Esophagus squamous epithelium (tissue), 5 donors: Measurements from ENCODE around the gene SUPT4H1. TPM values are rescaled to one million over a fixed set of nuclear protein-coding genes. Genes with fewer than 3 reads are reported as not detected.

ENCODE experiments used
- DNase-seq: peaks from one replicate; lab custom pipeline; 2025; lab: John Stamatoyannopoulos, UW
- H3K27ac ChIP-seq, 4 donors: fragments of 200-600 bp; sonication (generic); one replicate each; pipeline ENCODE4 v1.5.1; 2016 to 2019; ENCODE audit warnings: mild to moderate bottlenecking in 1 of 4
- H3K27me3 ChIP-seq, 4 donors: fragments of 200-600 bp; sonication (generic); 1 replicate in 3 of 4; 2 replicates in 1 of 4; pipeline versions ENCODE4 v1.5.1 to v1.6.0; 2017 to 2021; ENCODE audit warnings: antibody characterized with exemption in 1 of 4
- H3K36me3 ChIP-seq, 3 donors: fragments of 200-600 bp; sonication (generic); one replicate each; pipeline ENCODE4 v1.5.1; 2016 to 2019
- H3K4me1 ChIP-seq, 3 donors: fragments of 200-600 bp; sonication (generic); one replicate each; pipeline ENCODE4 v1.5.1; 2017 to 2019
- H3K4me3 ChIP-seq, 4 donors: fragments of 200-600 bp; sonication (generic); 1 replicate in 3 of 4; 2 replicates in 1 of 4; pipeline ENCODE4 v1.5.1; 2016 to 2019; ENCODE audit warnings: mild to moderate bottlenecking in 2 of 4, moderate library complexity in 1 of 4
- H3K9me3 ChIP-seq, 3 donors: fragments of 200-600 bp; sonication (generic); one replicate each; pipeline ENCODE4 v1.5.1; 2016 to 2019
- CTCF ChIP-seq, 6 experiments: fragments of 450-650 bp in 4 of 6; fragments of 200-600 bp in 2 of 6; sonication (generic) in 2 of 6; IDR thresholded peaks; one replicate each; pipeline ENCODE4 v1.5.1; 2016 to 2019; ENCODE audit warnings: antibody characterized with exemption in 6 of 6, mild to moderate bottlenecking in 4 of 6, moderate library complexity in 4 of 6
- POLR2A ChIP-seq, 4 donors: fragments of 450-650 bp; IDR thresholded peaks; one replicate each; pipeline ENCODE4 v1.6.1; 2017; ENCODE audit warnings: antibody characterized with exemption in 4 of 4, mild to moderate bottlenecking in 4 of 4, moderate library complexity in 3 of 4
- WGBS, 2 donors: methylation state at CpG; one replicate each; pipeline ENCODE4 v1.1.5; 2018; 5-methylcytosine and 5-hydroxymethylcytosine counted together
- intact Hi-C: fragments of 100-400 bp; cut with DNase I; formaldehyde crosslinking; loops from one replicate; pipeline ENCODE4 v1.15.0; 2022
- total RNA-seq, 4 donors: library from RNA; depleted of rRNA; stranded (reverse); fragments of >200 nt; gene quantifications; one replicate each; pipeline ENCODE4 v1.1.0, GENCODE V29; 2016
- donor health status: DM: yes; HTN: yes; CAD: no.

The SUPT4H1 gene
- total RNA-seq, 4 donors from 2014 or later = 29.9 to 54.9 (median 37.0) TPM

GRCh38 chr17:58373923-58374322, 21.9 kb upstream of the SUPT4H1 start:
- Histone ChIP-seq H3K36me3 (peaks cover 0 to 18% (median 0%) of the 10 kb centered on the region in 3 donors), H3K9me3 (no peaks in the 10 kb centered on the region), H3K4me3 (no peak overlapping the region), H3K27ac (no peak overlapping the region), H3K27me3 (no peaks in the 10 kb centered on the region), H3K4me1 (peaks cover 3 to 53% (median 8%) of the 10 kb centered on the region in 3 donors)
- intact Hi-C loops = no loop called here
- 97 to 100% methylated on average over 1 of the region's 1 CpG for WGBS, 2 donors
- TF ChIP-seq POLR2A (IDR thresholded peaks at IDR 0.05) (no peak), CTCF (IDR thresholded peaks at IDR 0.05) (no peak)
- no peak for DNase-seq

- Histone ChIP-seq H3K27me3 (no peaks in the 10 kb centered on the region), H3K27ac (no peak overlapping the region), H3K9me3 (no peaks in the 10 kb centered on the region), H3K4me1 (peaks cover 3 to 60% (median 8%) of the 10 kb centered on the region in 3 donors), H3K36me3 (peaks cover 0 to 18% (median 0%) of the 10 kb centered on the region in 3 donors), H3K4me3 (no peak overlapping the region)
- no peak for TF ChIP-seq CTCF (IDR thresholded peaks at IDR 0.05)
- no peak for TF ChIP-seq POLR2A (IDR thresholded peaks at IDR 0.05)
- no peak for DNase-seq
- WGBS, 2 donors = 84 to 86% methylated on average over 5 of the region's 5 CpGs
- intact Hi-C loops = no loop called here
These were observed 21.0 kb upstream of the SUPT4H1 start for GRCh38 chr17:58373003-58373402.

- Histone ChIP-seq H3K36me3 (peaks cover 0 to 18% (median 0%) of the 10 kb centered on the region in 3 donors), H3K4me1 (peaks cover 2 to 60% (median 6%) of the 10 kb centered on the region in 3 donors), H3K9me3 (no peaks in the 10 kb centered on the region), H3K27ac (no peak overlapping the region), H3K4me3 (no peak overlapping the region), H3K27me3 (no peaks in the 10 kb centered on the region)
- intact Hi-C loops = no loop called here
- whole genome bisulfite sequencing, 2 donors = 68 to 84% methylated on average over 5 of the region's 6 CpGs
- no peak for DNase-seq
- TF ChIP-seq POLR2A (IDR thresholded peaks at IDR 0.05) = no peak
- TF ChIP-seq CTCF (IDR thresholded peaks at IDR 0.05) = no peak
These were observed 19.4 kb upstream of the SUPT4H1 start for GRCh38 chr17:58371300-58371950.

- TF ChIP-seq CTCF (IDR thresholded peaks at IDR 0.05) (no peak), POLR2A (IDR thresholded peaks at IDR 0.05) (no peak)
- Histone ChIP-seq H3K27ac (peak overlapping the region in 1 of 4 donors; percentile 79), H3K27me3 (no peaks in the 10 kb centered on the region), H3K36me3 (peaks cover 0 to 18% (median 0%) of the 10 kb centered on the region in 3 donors), H3K4me3 (no peak overlapping the region), H3K9me3 (no peaks in the 10 kb centered on the region), H3K4me1 (peaks cover 7 to 60% (median 12%) of the 10 kb centered on the region in 3 donors)
- WGBS, 2 donors = 79 to 80% methylated on average over 9 of the region's 9 CpGs
- intact Hi-C loops = no loop called here
- DNase-seq = no peak
These were observed 18.7 kb upstream of the SUPT4H1 start for GRCh38 chr17:58370716-58371115.

GRCh38 chr17:58370309-58370708, 18.3 kb upstream of the SUPT4H1 start:
- DNase-seq = no peak
- Histone ChIP-seq H3K9me3 (no peaks in the 10 kb centered on the region), H3K4me1 (peaks cover 11 to 61% (median 13%) of the 10 kb centered on the region in 3 donors), H3K27ac (peak overlapping the region in 1 of 4 donors; percentile 79), H3K27me3 (no peaks in the 10 kb centered on the region), H3K4me3 (no peak overlapping the region), H3K36me3 (peaks cover 0 to 18% (median 0%) of the 10 kb centered on the region in 3 donors)
- WGBS, 2 donors = 83 to 95% methylated on average over 4 to 5 of the region's 5 CpGs
- no peak for TF ChIP-seq CTCF (IDR thresholded peaks at IDR 0.05)
- no peak for TF ChIP-seq POLR2A (IDR thresholded peaks at IDR 0.05)
- intact Hi-C loops = no loop called here
